Measurements from ENCODE around the gene DCXR.

DCXR gene

GRCh38 chr17:81994593-81995462 is 42.7 kb downstream of the DCXR start:
- no peak for FAIRE-seq

- FAIRE-seq, result no peak
Measured at GRCh38 chr17:81993729-81994592, 43.5 kb downstream of the DCXR start.

- no peak for FAIRE-seq
Measured at GRCh38 chr17:81992306-81993102, 45.0 kb downstream of the DCXR start.

GRCh38 chr17:81991684-81992305 is 45.7 kb downstream of the DCXR start:
- no peak for FAIRE-seq

GRCh38 chr17:81990836-81991683 is 46.4 kb downstream of the DCXR start:
- no peak for FAIRE-seq

GRCh38 chr17:81987161-81987770 is 50.2 kb downstream of the DCXR start:
- no peak for FAIRE-seq

GRCh38 chr17:81986606-81987005 is 50.9 kb downstream of the DCXR start:
- FAIRE-seq, result no peak
